ENCODE data around the gene JARID2.

Gene JARID2

DNA sequence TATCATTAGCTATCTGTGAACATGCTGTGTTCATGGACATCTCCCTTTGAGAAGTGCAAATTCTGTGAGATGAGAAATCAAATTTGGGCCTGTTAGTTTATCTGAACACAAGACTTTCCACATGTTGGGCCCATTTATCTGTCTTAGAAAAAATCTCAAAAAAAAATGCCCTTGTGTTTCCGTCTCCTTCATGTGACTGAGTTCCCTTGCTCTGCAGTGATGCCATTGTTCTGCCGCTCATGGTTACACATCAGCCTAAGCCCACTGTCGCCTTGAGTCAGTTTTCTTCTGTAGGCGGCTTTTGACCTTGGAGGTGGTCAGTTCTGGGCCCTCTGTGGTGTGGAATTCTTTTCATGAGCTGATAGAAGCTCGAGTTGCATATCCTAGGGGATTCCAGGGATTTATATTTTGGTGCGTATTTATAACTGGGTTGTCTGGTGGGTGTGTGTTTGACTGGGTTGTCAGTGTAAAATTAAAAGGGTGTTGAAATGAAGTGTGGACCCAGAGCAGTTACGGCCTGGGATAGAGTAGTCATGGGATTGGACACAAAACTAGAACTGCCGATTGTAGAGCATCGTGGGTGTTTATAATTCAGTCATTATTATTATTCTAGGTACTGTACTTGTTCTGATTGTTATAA is 156.7 kb downstream of the JARID2 start:
- no peaks in the 10 kb centered on the region for H3K36me3 ChIP-seq (ENCODE audit: insufficient read depth, low read length)
- peaks cover 22% of the 10 kb centered on the region for H3K4me1 ChIP-seq (ENCODE audit: control insufficient read depth, insufficient read depth, low read length)
- no peaks in the 10 kb centered on the region for H3K9me3 ChIP-seq (replicated peaks; ENCODE audit: low read length)
- no peak overlapping the region for H3K9ac ChIP-seq (ENCODE audit: low read depth, low read length)
- no peaks in the 10 kb centered on the region for H3K27me3 ChIP-seq (ENCODE audit: control insufficient read depth, insufficient read depth, low read length)
- no peak overlapping the region for H3K4me2 ChIP-seq (ENCODE audit: low read length)
- no peak overlapping the region for H3K4me3 ChIP-seq (ENCODE audit: low read length)

DNA sequence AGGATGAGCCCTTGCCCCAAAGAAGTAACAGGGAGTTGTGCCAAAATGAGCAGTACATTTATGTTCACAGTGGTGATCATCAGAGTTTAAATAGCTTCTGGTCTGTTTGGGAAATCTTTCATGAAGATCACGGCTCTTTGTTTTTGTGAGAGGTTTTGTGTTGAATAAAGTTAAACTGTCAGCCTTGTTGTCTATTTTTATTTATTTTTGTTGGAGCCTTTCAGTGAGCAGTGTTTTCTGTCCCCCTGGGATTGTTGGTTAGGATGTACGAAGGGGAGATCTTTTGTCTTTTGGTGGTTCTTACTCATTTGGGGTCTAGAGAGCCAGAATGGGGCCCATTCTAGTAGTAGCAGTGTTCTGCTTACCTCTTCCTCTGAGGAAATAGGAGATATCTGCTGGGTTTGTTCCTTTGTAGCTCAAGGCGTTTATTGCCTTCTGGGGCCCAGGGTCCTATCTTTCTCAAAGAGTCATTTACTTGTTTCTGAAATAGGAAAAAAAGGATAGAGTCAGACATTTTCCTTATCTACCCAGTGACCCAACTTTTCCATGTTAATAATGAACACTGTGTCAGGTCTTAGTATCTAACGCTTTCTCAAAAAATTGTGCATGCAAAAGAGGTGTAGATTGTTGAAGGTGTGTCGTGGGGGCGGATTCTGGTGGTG is 157.4 kb downstream of the JARID2 start:
- Histone ChIP-seq H3K4me2 (ENCODE audit: low read length) (no peak overlapping the region), H3K27me3 (ENCODE audit: control insufficient read depth, insufficient read depth, low read length) (no peaks in the 10 kb centered on the region), H3K36me3 (ENCODE audit: insufficient read depth, low read length) (no peaks in the 10 kb centered on the region), H3K4me1 (ENCODE audit: control insufficient read depth, insufficient read depth, low read length) (peaks cover 22% of the 10 kb centered on the region), H3K4me3 (ENCODE audit: low read length) (no peak overlapping the region), H3K9ac (ENCODE audit: low read depth, low read length) (no peak overlapping the region), H3K9me3 (replicated peaks; ENCODE audit: low read length) (no peaks in the 10 kb centered on the region)

DNA sequence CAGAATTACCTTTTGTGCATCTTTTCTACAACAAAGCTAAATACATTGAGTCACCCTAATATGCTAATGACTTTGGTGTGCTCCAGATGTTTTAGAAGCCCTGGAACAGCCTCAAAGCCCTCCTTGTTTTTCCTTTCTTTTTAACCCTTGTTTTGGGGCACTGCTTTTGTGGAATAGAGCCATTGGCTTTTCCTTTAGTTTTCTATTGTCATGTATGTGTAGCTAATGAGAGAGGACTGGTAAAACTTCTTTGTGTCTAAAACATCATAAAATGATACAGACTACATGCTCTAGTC is 158.8 kb downstream of the JARID2 start:
- Histone ChIP-seq H3K27me3 (ENCODE audit: control insufficient read depth, insufficient read depth, low read length) (no peaks in the 10 kb centered on the region), H3K4me2 (ENCODE audit: low read length) (no peak overlapping the region), H3K4me3 (ENCODE audit: low read length) (no peak overlapping the region), H3K9me3 (replicated peaks; ENCODE audit: low read length) (no peaks in the 10 kb centered on the region), H3K36me3 (ENCODE audit: insufficient read depth, low read length) (no peaks in the 10 kb centered on the region), H3K4me1 (ENCODE audit: control insufficient read depth, insufficient read depth, low read length) (peaks cover 20% of the 10 kb centered on the region), H3K9ac (ENCODE audit: low read depth, low read length) (no peak overlapping the region)

DNA sequence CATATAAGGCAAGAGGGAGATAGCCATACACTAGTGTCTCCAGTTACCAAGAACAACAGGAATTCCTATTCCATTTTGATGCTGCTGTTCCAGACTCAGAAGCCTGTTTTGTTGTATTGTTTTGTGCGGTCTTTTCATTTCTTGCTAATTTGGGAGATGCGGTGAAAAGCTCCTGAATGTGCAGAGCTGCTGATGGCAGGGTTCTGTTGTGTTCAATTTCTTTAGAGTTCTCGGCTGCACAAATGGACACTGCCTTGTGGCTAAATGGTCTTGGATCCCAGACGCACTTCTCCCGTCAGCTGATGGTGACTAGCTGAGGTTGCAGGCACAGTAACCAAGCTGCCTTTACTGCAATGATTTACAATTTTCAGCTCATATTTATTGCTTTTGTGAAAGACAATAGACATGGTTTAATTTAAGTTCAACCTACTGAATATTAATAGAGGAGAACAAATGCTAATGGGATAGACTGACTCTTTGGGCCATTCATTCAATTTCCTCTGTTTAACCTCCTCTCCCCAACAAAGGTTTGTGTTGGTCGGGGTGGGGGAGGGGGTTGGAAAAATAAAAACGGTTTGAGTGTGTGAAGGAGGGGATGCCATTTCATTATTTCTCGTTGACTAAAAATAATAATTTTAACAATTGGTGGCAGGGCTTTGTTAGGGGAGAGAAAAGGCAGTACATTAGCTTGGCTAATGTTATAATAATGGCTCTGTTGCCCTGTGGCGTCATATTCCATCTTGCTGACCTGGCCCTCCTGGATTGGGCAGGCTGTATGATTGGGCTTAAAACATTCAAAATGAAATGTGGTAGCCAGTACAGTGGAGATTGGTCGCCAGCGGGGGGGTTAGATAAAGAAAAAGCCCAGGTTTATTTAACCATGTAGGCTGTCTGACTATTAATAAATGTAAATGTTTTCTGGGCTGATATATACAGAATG is 159.5 kb downstream of the JARID2 start:
- Histone ChIP-seq H3K9ac (ENCODE audit: low read depth, low read length) (no peak overlapping the region), H3K4me3 (ENCODE audit: low read length) (no peak overlapping the region), H3K27me3 (ENCODE audit: control insufficient read depth, insufficient read depth, low read length) (no peaks in the 10 kb centered on the region), H3K9me3 (replicated peaks; ENCODE audit: low read length) (no peaks in the 10 kb centered on the region), H3K36me3 (ENCODE audit: insufficient read depth, low read length) (no peaks in the 10 kb centered on the region), H3K4me2 (ENCODE audit: low read length) (no peak overlapping the region), H3K4me1 (ENCODE audit: control insufficient read depth, insufficient read depth, low read length) (peaks cover 16% of the 10 kb centered on the region)

DNA sequence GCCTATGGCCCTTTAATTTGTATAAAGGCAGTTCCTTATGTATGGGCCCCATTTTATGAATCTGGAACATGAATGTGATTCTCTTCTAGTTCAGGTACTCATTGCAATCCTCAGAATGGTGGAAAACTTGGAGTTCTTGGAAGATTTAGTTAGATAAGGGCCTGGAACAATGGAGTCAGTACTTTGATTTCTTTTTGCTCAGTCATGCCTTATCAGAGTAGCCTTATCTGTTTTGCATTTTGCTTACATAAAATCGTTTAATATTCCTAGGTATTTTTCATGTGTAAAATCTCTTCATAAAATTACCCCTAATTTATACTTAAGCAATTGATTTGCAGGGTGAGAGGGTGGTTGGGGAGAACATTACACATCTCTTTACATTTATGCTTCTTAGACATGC is 160.6 kb downstream of the JARID2 start:
- Histone ChIP-seq H3K4me2 (ENCODE audit: low read length) (no peak overlapping the region), H3K27me3 (ENCODE audit: control insufficient read depth, insufficient read depth, low read length) (no peaks in the 10 kb centered on the region), H3K9ac (ENCODE audit: low read depth, low read length) (no peak overlapping the region), H3K9me3 (replicated peaks; ENCODE audit: low read length) (no peaks in the 10 kb centered on the region), H3K4me1 (ENCODE audit: control insufficient read depth, insufficient read depth, low read length) (peaks cover 11% of the 10 kb centered on the region), H3K36me3 (ENCODE audit: insufficient read depth, low read length) (no peaks in the 10 kb centered on the region), H3K4me3 (ENCODE audit: low read length) (no peak overlapping the region)

DNA sequence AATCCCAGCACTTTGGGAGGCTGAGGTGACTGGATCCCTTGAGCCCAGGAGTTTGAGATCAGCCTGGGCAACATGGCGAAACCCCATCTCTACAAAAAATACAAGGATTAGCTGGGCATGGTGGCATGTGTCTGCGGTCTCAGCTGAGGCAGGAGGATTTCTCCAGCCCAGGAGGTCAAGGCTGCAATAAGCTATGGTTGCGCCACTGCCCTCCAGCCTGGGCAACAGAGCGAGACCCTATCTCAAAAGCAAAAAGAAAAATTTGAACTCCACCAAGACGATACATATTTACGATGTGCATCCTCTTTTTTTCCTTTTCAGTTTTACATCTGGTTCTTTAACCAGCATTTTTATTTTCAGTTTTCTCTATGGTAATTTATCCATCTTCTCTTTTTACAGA is 162.1 kb downstream of the JARID2 start:
- peaks cover 11% of the 10 kb centered on the region for H3K4me1 ChIP-seq (ENCODE audit: control insufficient read depth, insufficient read depth, low read length)
- no peak overlapping the region for H3K4me2 ChIP-seq (ENCODE audit: low read length)
- H3K4me3 ChIP-seq (ENCODE audit: low read length): no peak overlapping the region
- no peaks in the 10 kb centered on the region for H3K27me3 ChIP-seq (ENCODE audit: control insufficient read depth, insufficient read depth, low read length)
- no peak overlapping the region for H3K9ac ChIP-seq (ENCODE audit: low read depth, low read length)
- H3K9me3 ChIP-seq (replicated peaks; ENCODE audit: low read length): no peaks in the 10 kb centered on the region
- no peaks in the 10 kb centered on the region for H3K36me3 ChIP-seq (ENCODE audit: insufficient read depth, low read length)

DNA sequence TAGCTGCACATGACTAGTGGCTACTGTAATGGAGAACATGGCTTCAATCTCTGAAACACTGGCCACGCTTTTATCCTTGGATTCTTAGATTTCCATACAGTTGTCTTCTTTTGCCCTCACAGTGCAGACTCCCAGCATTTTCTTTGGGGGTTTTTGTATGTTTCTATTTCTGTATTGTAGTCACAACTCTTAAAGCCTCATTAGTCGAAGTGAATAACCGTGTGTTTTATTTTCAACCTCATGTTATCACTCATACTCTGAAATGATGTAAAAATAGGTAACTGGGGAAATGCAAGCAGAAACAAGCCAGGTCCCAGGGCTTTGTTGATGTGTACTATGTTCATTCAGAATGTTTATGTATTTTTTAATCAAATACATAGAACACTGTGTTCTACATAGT is 162.9 kb downstream of the JARID2 start:
- Histone ChIP-seq H3K4me1 (ENCODE audit: control insufficient read depth, insufficient read depth, low read length) (peaks cover 10% of the 10 kb centered on the region), H3K4me3 (ENCODE audit: low read length) (no peak overlapping the region), H3K9ac (ENCODE audit: low read depth, low read length) (no peak overlapping the region), H3K27me3 (ENCODE audit: control insufficient read depth, insufficient read depth, low read length) (no peaks in the 10 kb centered on the region), H3K9me3 (replicated peaks; ENCODE audit: low read length) (no peaks in the 10 kb centered on the region), H3K4me2 (ENCODE audit: low read length) (no peak overlapping the region), H3K36me3 (ENCODE audit: insufficient read depth, low read length) (no peaks in the 10 kb centered on the region)

DNA sequence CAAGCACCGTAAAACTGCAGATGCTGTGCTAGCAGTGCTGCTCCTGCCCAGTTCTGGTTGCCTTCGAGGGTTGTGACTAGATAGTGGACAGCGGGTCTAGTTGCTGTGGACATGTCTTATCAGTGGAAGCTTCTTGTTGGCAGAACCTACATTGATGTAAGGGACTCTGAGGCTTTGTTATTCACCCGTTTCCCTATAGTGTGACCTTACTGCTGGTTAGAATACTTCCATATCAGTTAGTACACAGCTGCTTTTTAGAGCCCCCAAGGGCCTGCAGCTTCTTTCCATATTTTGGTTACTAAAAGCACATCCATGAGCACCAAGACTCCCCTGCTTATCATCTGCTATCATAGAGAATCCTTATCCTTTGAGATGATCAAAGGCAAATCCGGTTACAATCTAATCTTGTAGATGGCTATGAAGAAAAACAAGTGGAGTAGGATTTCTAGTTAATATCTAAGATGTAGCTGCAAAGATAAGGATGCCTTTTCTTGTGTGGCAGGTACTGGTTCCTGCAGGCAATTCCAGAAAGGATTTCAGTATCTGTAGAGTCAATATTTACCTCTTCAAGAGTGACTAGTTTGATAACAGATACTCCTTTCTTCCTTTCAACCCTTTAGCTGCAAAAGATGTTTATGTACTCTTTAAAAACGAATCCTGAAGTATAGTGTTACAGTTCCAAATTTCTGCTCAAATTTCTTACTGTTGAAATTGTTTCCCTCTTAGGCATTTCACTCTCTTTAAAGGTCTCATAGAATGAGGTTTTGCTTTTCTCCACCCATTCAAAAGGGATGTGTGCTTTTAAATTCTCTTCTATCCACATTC is 163.6 kb downstream of the JARID2 start:
- no peak overlapping the region for H3K4me2 ChIP-seq (ENCODE audit: low read length)
- no peaks in the 10 kb centered on the region for H3K9me3 ChIP-seq (replicated peaks; ENCODE audit: low read length)
- H3K4me3 ChIP-seq (ENCODE audit: low read length): no peak overlapping the region
- no peaks in the 10 kb centered on the region for H3K27me3 ChIP-seq (ENCODE audit: control insufficient read depth, insufficient read depth, low read length)
- no peak overlapping the region for H3K9ac ChIP-seq (ENCODE audit: low read depth, low read length)
- H3K36me3 ChIP-seq (ENCODE audit: insufficient read depth, low read length): no peaks in the 10 kb centered on the region
- peaks cover 4% of the 10 kb centered on the region for H3K4me1 ChIP-seq (ENCODE audit: control insufficient read depth, insufficient read depth, low read length)

DNA sequence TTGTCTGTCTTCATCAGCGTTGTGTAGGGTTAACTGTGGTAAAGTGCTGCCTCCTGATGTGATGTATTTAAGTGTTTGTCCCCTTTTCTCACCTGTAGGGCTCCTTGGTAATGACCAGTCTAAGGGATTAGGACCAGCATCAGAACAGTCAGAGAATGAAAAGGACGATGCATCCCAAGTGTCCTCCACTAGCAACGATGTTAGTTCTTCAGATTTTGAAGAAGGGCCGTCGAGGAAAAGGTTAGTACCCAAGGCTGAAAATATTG is 164.2 kb downstream of the JARID2 start:
- Histone ChIP-seq H3K27me3 (ENCODE audit: control insufficient read depth, insufficient read depth, low read length) (no peaks in the 10 kb centered on the region), H3K4me1 (ENCODE audit: control insufficient read depth, insufficient read depth, low read length) (peaks cover 2% of the 10 kb centered on the region), H3K9ac (ENCODE audit: low read depth, low read length) (no peak overlapping the region), H3K4me2 (ENCODE audit: low read length) (no peak overlapping the region), H3K36me3 (ENCODE audit: insufficient read depth, low read length) (no peaks in the 10 kb centered on the region), H3K9me3 (replicated peaks; ENCODE audit: low read length) (no peaks in the 10 kb centered on the region), H3K4me3 (ENCODE audit: low read length) (no peak overlapping the region)

DNA sequence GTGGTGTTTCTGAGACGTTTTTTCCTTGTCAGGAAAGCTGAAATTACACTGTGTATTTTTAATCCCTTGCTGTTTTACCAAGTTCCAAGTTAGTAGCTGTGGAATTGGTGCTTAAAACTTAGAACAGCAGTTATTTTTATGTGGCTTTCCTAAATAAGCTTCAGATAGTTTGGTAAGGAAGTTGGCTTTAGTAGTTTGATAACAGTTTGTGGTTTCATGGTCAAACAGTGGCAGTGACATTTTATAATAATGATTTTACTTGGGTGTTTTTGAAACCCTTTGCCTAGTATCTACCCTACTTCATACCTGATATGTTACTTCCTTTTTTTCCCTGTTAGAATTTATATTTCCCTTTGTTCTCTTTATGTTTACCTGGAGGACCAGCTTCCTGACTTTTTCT is 164.9 kb downstream of the JARID2 start:
- Histone ChIP-seq H3K4me1 (ENCODE audit: control insufficient read depth, insufficient read depth, low read length) (peaks cover 2% of the 10 kb centered on the region), H3K4me2 (ENCODE audit: low read length) (no peak overlapping the region), H3K9me3 (replicated peaks; ENCODE audit: low read length) (no peaks in the 10 kb centered on the region), H3K27me3 (ENCODE audit: control insufficient read depth, insufficient read depth, low read length) (no peaks in the 10 kb centered on the region), H3K9ac (ENCODE audit: low read depth, low read length) (no peak overlapping the region), H3K4me3 (ENCODE audit: low read length) (no peak overlapping the region), H3K36me3 (ENCODE audit: insufficient read depth, low read length) (no peaks in the 10 kb centered on the region)

DNA sequence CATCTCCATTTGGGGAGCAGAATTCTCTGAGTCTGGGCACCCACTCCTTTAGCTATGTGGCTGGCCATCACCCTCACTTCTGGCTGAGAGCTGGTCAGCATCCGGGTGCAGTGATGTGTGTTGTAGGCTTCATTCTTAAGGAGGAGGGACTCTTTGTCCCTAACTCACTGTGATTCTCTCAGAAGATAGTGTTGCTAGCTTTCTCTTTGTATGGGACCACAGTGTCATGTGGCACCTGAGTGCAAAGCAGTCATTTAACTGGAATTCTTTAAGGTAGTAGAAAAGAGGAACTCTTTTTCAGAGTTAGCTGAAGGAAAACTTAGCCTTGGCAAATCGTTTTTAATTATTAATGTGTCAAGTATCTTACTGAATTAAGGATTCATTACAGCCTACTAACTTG is 165.9 kb downstream of the JARID2 start:
- Histone ChIP-seq H3K9ac (ENCODE audit: low read depth, low read length) (no peak overlapping the region), H3K27me3 (ENCODE audit: control insufficient read depth, insufficient read depth, low read length) (no peaks in the 10 kb centered on the region), H3K9me3 (replicated peaks; ENCODE audit: low read length) (no peaks in the 10 kb centered on the region), H3K4me1 (ENCODE audit: control insufficient read depth, insufficient read depth, low read length) (peaks cover 2% of the 10 kb centered on the region), H3K4me3 (ENCODE audit: low read length) (no peak overlapping the region), H3K4me2 (ENCODE audit: low read length) (no peak overlapping the region), H3K36me3 (ENCODE audit: insufficient read depth, low read length) (no peaks in the 10 kb centered on the region)

All from skeletal muscle satellite cell (primary cell).